Measurements from ENCODE around the gene CNTNAP5. TPM values are rescaled to one million over a fixed set of nuclear protein-coding genes. Genes with fewer than 3 reads are reported as not detected.

Gene CNTNAP5
- total RNA-seq, 2 experiments from 2014 or later: not detected

- intact Hi-C loops (cut with micrococcal nuclease): no loop called here
- CTCF ChIA-PET: no interaction called here
- Mint-ChIP-seq H3K36me3 (ENCODE audit: low read depth) (no peaks in the 10 kb centered on the region), H3K27me3 (ENCODE audit: low read depth) (no peaks in the 10 kb centered on the region), H3K27ac (no peak overlapping the region), H3K9me3 (peaks cover 10% of the 10 kb centered on the region), H3K4me1 (ENCODE audit: low read depth) (no peaks in the 10 kb centered on the region), H3K4me3 (no peak overlapping the region)
- DNase-seq: no peak
Measured at GRCh38 chr2:124079045-124079444, 54.0 kb downstream of the CNTNAP5 start.

DNA sequence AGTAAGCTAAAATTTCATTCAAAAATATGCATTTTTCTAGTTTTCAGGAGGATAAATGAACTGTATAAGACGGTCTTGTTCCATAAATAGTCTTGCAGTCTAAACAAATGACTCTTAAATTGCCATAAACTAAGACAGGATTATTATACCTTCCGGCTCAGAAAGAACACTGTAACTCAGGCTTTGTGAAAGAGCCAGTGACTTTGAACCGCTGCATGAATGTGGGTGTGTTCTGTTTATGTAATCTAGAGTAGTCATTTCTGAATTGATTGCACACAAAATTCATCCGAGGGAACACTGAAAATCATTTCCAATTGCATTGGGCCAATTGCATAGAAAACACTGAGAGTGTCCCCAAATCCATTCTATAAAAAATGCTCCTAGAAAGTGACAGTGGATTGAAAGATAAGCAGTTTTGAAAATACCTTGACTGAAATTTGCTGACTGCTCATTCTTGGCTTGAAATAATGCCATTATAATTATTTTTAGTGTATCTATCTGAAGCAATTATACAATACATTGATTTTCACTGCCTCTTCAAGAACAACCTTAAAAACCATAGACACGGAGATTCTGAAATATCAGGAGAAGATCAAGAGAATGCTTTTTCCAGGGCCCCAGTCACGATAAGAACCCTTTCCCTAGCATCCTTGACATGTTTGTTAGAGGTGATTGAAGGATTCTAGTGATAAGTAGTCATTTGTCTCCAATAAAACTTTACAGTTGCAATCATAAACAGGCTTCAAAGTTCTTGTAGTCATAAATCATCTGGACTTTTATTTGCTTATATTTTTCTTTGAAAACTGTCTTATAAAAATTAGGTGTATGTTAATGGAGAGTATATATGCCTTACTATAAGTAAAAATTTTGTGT lies 55.4 kb downstream of the CNTNAP5 start:
- Mint-ChIP-seq H3K36me3 (ENCODE audit: low read depth) (no peaks in the 10 kb centered on the region), H3K27ac (no peak overlapping the region), H3K4me3 (no peak overlapping the region), H3K9me3 (peaks cover 8% of the 10 kb centered on the region), H3K27me3 (ENCODE audit: low read depth) (no peaks in the 10 kb centered on the region), H3K4me1 (ENCODE audit: low read depth) (no peaks in the 10 kb centered on the region)
- intact Hi-C loops (cut with micrococcal nuclease): no loop called here
- no peak for DNase-seq
- CTCF ChIA-PET: no interaction called here

DNA sequence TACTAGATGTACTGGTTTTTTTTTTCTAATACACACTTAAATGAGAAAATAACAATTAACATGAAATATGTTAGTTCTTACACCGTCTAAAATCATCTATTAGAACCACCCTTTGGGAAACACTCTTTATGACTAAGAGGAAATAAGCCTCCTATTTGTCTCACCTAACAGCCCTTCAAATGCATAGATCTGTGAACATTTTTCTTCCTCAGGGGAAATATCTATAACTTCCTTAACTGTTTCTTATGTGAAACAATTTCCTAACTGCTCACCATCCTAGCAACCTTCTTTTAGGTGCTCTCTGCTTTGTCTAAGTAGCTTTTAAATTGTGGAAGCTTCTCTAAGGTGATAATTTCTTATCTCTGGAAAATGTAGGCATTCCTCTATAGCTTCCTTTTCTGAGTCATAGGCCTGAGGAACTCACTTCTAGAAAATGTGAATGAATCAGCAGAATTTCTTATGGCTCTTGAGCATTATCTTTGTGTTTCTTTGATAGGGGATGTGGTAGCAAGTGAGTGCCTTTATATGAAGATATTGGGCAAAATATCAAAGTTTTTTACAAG lies 56.1 kb downstream of the CNTNAP5 start:
- Mint-ChIP-seq H3K4me3 (no peak overlapping the region), H3K27me3 (ENCODE audit: low read depth) (no peaks in the 10 kb centered on the region), H3K27ac (no peak overlapping the region), H3K36me3 (ENCODE audit: low read depth) (no peaks in the 10 kb centered on the region), H3K9me3 (peaks cover 7% of the 10 kb centered on the region), H3K4me1 (ENCODE audit: low read depth) (no peaks in the 10 kb centered on the region)
- CTCF ChIA-PET: no interaction called here
- DNase-seq: no peak
- intact Hi-C loops (cut with micrococcal nuclease): no loop called here

DNA sequence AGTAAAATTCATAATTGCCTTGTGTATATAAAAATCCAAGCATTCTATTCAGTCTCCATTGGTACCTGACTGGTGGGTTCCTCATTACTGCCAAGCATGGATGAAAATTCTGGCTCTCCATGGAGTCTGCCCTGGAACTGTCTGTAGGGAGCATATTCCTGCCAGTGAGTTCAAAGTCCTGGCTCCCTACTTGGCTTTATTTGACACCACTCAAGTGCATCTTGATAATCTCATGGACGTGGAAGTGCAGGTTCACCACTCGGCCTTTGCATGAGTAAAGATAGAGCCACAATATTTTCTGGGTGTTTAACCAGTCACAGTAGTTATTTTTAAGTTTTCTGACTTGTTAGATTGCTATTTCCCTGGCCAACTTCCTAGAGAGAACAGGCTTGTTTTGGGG lies 63.5 kb downstream of the CNTNAP5 start:
- Mint-ChIP-seq H3K27me3 (ENCODE audit: low read depth) (no peaks in the 10 kb centered on the region), H3K4me3 (no peak overlapping the region), H3K36me3 (ENCODE audit: low read depth) (no peaks in the 10 kb centered on the region), H3K9me3 (no peaks in the 10 kb centered on the region), H3K27ac (no peak overlapping the region), H3K4me1 (ENCODE audit: low read depth) (no peaks in the 10 kb centered on the region)
- intact Hi-C loops (cut with micrococcal nuclease): no loop called here
- CTCF ChIA-PET: interaction anchor here (0.6 kb wide), 1 partner anchor 28 kb away, joined by 6 read pairs; no protein-coding TSS in a partner anchor
- DNase-seq: no peak

DNA sequence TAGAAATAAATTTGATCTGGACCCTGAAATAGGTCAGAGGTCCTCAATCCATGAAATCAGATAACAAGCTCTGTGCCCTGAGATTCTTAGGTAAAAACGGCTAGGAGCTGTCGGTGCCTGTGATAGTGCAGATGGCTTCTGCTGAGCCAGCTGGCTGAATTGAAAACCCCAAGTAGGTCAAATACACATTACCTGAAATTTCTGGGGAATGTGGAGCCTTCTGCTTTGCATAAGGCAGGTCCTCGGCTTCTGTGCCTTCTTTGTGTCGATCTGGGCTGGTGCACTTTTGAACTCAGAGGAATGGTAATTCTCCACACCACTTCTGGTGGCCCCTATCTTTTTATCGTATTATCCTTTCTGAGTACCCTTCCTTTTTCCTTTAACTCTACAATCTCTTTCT lies 66.6 kb downstream of the CNTNAP5 start:
- CTCF ChIA-PET: interaction anchor here (0.8 kb wide), 1 partner anchor 1898 kb away, joined by 3 read pairs; no protein-coding TSS in a partner anchor
- Mint-ChIP-seq H3K4me3 (no peak overlapping the region), H3K4me1 (ENCODE audit: low read depth) (no peaks in the 10 kb centered on the region), H3K9me3 (peaks cover 5% of the 10 kb centered on the region), H3K27me3 (ENCODE audit: low read depth) (no peaks in the 10 kb centered on the region), H3K36me3 (ENCODE audit: low read depth) (no peaks in the 10 kb centered on the region), H3K27ac (no peak overlapping the region)
- intact Hi-C loops (cut with micrococcal nuclease): no loop called here
- DNase-seq: no peak

- no peaks in the 10 kb centered on the region for H3K4me1 Mint-ChIP-seq (ENCODE audit: low read depth)
- H3K27me3 Mint-ChIP-seq (ENCODE audit: low read depth): no peaks in the 10 kb centered on the region
- CTCF ChIA-PET: no interaction called here
- intact Hi-C loops (cut with micrococcal nuclease): no loop called here
- DNase-seq: no peak
- H3K36me3 Mint-ChIP-seq (ENCODE audit: low read depth): no peaks in the 10 kb centered on the region
- peaks cover 5% of the 10 kb centered on the region for H3K9me3 Mint-ChIP-seq
- no peak overlapping the region for H3K4me3 Mint-ChIP-seq
- no peak overlapping the region for H3K27ac Mint-ChIP-seq
Measured at GRCh38 chr2:124092651-124093050, 67.6 kb downstream of the CNTNAP5 start.

DNA sequence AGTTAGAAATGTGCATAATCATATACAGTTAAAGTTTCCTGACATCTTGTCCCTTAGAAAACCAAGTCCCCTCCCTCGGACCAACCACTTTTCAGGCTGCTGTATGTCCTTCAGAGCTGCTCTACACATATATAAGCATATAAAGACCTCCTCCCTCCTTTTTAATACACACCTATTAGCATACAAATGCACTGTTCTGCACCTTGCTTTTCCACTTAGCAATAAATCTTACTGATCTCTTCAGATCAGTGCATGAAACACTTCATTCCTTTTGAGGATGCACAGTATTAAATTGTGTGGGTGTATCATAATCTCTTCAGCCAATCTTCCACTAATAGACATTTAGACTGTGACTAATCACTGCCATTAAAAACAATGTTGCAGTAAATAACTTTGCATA lies 79.8 kb downstream of the CNTNAP5 start:
- no peaks in the 10 kb centered on the region for H3K27me3 Mint-ChIP-seq (ENCODE audit: low read depth)
- H3K27ac Mint-ChIP-seq: no peak overlapping the region
- DNase-seq: no peak
- CTCF ChIA-PET: no interaction called here
- intact Hi-C loops (cut with micrococcal nuclease): no loop called here
- H3K9me3 Mint-ChIP-seq: peaks cover 2% of the 10 kb centered on the region
- H3K4me1 Mint-ChIP-seq (ENCODE audit: low read depth): no peaks in the 10 kb centered on the region
- H3K36me3 Mint-ChIP-seq (ENCODE audit: low read depth): no peaks in the 10 kb centered on the region
- H3K4me3 Mint-ChIP-seq: no peak overlapping the region

DNA sequence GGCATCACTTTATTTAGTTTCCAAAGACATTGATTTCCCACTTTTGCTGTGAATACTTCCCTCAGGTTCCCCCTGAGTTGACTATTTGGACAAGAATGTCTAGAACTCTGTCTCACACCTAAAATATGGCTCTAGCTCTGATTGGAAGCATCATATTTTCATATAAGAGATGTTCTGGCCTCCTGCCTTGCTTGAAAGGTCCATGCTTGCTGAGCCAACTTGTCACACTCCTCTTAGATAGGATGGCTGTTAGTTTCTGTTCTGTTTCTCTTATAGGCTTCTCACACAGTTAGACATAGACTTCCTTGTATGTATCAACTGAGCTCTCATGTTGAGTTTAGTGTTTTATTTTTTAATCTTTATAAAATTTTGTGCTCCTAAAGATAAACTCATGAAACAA lies 87.1 kb downstream of the CNTNAP5 start:
- DNase-seq: no peak
- H3K27ac Mint-ChIP-seq: no peak overlapping the region
- CTCF ChIA-PET: no interaction called here
- no peaks in the 10 kb centered on the region for H3K36me3 Mint-ChIP-seq (ENCODE audit: low read depth)
- H3K4me3 Mint-ChIP-seq: no peak overlapping the region
- no peaks in the 10 kb centered on the region for H3K4me1 Mint-ChIP-seq (ENCODE audit: low read depth)
- H3K9me3 Mint-ChIP-seq: no peaks in the 10 kb centered on the region
- intact Hi-C loops (cut with micrococcal nuclease): no loop called here
- H3K27me3 Mint-ChIP-seq (ENCODE audit: low read depth): no peaks in the 10 kb centered on the region

- Mint-ChIP-seq H3K27ac (no peak overlapping the region), H3K4me3 (no peak overlapping the region), H3K9me3 (no peaks in the 10 kb centered on the region), H3K27me3 (ENCODE audit: low read depth) (no peaks in the 10 kb centered on the region), H3K4me1 (ENCODE audit: low read depth) (no peaks in the 10 kb centered on the region), H3K36me3 (ENCODE audit: low read depth) (no peaks in the 10 kb centered on the region)
- CTCF ChIA-PET: no interaction called here
- DNase-seq: no peak
- intact Hi-C loops (cut with micrococcal nuclease): no loop called here
Measured at GRCh38 chr2:124112966-124113365, 87.9 kb downstream of the CNTNAP5 start.

- Mint-ChIP-seq H3K4me1 (ENCODE audit: low read depth) (no peaks in the 10 kb centered on the region), H3K36me3 (ENCODE audit: low read depth) (no peaks in the 10 kb centered on the region), H3K4me3 (no peak overlapping the region), H3K9me3 (no peaks in the 10 kb centered on the region), H3K27me3 (ENCODE audit: low read depth) (no peaks in the 10 kb centered on the region), H3K27ac (no peak overlapping the region)
- intact Hi-C loops (cut with micrococcal nuclease): no loop called here
- no peak for DNase-seq
- CTCF ChIA-PET: no interaction called here
Measured at GRCh38 chr2:124120246-124120645, 95.2 kb downstream of the CNTNAP5 start.

- Mint-ChIP-seq H3K27me3 (ENCODE audit: low read depth) (no peaks in the 10 kb centered on the region), H3K27ac (no peak overlapping the region), H3K36me3 (ENCODE audit: low read depth) (no peaks in the 10 kb centered on the region), H3K4me1 (ENCODE audit: low read depth) (no peaks in the 10 kb centered on the region), H3K4me3 (no peak overlapping the region), H3K9me3 (peaks cover 2% of the 10 kb centered on the region)
- no peak for DNase-seq
- intact Hi-C loops (cut with micrococcal nuclease): no loop called here
- CTCF ChIA-PET: no interaction called here
Measured at GRCh38 chr2:124121106-124121505, 96.0 kb downstream of the CNTNAP5 start.

GRCh38 chr2:124121760-124122275 lies 96.7 kb downstream of the CNTNAP5 start:
- Mint-ChIP-seq H3K36me3 (ENCODE audit: low read depth) (no peaks in the 10 kb centered on the region), H3K27me3 (ENCODE audit: low read depth) (no peaks in the 10 kb centered on the region)
- CTCF ChIA-PET: no interaction called here

DNA sequence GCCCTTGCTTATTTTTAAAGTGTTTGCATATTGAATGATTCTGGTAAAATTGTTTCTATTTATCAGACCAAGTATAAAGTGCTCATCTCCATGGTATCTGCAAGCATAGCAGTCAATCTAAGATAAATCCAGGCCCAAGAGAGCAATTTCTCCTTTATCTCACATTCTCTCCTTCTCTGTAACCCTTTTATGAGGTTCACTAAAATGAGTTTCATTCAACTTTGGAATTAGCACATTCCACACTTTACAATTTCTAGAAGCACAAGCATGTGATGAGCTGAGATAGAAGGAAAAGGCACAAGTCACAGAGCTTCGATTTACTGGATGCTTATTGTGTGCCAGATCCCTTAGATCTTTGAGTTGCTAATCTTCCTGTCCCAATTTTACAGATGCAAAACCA lies 97.3 kb downstream of the CNTNAP5 start:
- CTCF ChIA-PET: no interaction called here
- Mint-ChIP-seq H3K36me3 (ENCODE audit: low read depth) (no peaks in the 10 kb centered on the region), H3K4me1 (ENCODE audit: low read depth) (no peaks in the 10 kb centered on the region), H3K27me3 (ENCODE audit: low read depth) (no peaks in the 10 kb centered on the region), H3K9me3 (peaks cover 7% of the 10 kb centered on the region), H3K27ac (no peak overlapping the region), H3K4me3 (no peak overlapping the region)
- DNase-seq: no peak
- intact Hi-C loops (cut with micrococcal nuclease): no loop called here

More at GRCh38 chr2:124121760-124122275, 96.7 kb downstream of the CNTNAP5 start:
- no peak for DNase-seq
- Mint-ChIP-seq H3K9me3 (peaks cover 2% of the 10 kb centered on the region), H3K4me1 (ENCODE audit: low read depth) (no peaks in the 10 kb centered on the region), H3K27ac (no peak overlapping the region), H3K4me3 (no peak overlapping the region)
- intact Hi-C loops (cut with micrococcal nuclease): no loop called here
